ENCODE measurements around the gene UBE2E1.
"Not testable (repeated sequence)": the region's sequence is repeated elsewhere in the genome, so short reads cannot be mapped to it uniquely, and the experiment has no call there.

Gene UBE2E1

DNA sequence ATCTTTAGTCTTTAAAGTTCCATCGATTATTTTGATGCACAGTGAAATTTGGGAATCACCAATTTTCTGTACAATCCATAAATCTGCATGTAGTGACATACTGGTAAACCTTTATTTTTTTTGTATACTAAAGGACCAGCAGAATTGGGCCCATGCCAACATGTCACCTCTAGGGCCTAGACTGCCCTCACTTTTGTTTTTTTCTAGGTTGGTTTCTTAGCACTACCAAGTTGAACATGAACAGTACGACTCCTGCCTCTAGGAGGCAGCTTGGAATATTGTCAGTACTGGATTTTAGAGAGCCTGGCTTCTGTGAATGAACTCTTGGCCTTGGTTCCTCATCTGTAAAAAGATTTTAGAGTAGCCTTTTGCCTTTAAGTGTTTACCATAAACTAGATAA lies 78.7 kb downstream of the UBE2E1 start:
- no peak for DNase-seq

DNA sequence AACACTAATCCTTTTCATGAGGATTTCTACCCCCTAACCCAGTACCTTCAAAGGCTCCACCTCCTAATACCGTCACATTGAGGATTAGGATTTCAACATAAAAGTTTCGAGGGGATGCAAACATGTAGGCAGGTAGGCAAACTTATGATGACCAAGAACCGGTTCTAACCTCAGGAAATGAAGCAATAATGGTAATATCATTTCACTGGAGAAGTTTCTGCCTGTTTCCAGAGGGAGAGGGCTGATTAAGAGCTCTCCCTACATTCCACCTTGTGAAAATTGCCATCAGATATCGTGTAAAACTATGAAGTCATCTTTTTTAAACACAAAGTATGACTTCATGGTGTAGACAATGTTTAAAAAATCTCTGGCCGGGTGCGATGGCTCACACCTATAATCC lies 79.5 kb downstream of the UBE2E1 start:
- DNase-seq, result no peak

DNA sequence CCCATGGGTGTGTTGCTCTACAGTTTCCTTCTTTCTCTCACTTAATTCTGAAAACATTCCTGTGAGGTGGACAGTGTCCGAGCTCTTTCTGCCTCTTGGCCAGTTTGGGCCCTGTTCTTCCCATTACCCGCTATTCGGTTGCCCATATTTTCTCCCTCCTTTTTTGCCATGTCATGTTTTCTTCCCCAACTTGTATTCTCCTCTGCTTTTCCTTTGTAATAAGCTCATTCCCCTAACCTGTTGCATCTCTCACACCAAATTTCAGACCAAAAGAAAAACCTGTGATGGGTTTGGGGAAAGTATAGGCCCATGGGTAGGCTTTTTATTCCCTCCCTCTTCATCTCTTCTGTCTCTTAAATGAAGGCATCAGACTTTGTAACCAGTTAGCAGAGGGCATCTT lies 80.6 kb downstream of the UBE2E1 start:
- no peak for DNase-seq

DNA sequence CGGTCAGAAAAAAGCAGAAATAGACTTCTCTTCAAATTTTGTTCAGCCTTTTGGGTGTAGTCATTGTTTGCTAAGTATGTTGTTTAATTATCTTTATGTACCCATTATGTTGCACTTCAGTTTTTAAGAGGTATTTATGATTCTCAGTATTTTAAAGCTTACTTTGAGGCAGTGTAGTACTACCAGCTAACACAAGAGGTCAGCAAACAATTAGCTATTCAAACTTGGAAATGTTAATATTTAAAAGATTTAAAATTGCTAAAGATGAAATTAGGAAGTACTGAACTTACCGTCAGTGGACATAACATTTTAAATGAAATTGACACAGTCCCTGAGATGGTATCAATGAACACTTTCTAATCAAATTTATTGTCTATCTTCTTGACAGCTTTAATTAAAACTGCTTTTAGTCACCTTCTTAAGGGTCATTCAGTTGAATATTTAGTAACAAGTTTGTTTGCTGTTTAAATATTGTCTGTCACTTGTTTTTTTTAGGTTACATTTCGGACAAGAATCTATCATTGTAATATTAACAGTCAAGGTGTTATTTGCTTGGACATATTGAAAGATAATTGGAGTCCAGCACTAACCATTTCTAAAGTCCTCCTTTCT lies 83.0 kb downstream of the UBE2E1 start:
- DNase-seq, result peak; percentile 48

DNA sequence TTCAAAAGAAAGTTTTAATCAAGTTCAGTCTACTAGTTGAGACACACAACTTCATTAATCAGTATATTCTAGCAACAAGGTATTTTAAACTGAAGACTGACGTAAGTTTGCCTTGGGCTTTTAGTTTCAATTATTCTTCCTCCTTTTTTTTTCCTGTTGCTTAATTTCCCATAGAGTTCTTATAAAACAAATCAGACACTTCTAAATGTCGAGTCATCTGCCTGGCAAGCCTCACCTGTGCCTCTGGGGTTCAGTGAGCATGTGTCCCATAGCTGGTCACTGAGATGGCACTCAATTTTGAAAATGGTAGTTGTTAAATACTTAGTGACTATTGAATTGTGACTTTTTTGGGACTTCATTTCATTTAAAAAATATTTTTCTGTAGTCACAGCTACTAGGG lies 83.6 kb downstream of the UBE2E1 start:
- no peak for DNase-seq

DNA sequence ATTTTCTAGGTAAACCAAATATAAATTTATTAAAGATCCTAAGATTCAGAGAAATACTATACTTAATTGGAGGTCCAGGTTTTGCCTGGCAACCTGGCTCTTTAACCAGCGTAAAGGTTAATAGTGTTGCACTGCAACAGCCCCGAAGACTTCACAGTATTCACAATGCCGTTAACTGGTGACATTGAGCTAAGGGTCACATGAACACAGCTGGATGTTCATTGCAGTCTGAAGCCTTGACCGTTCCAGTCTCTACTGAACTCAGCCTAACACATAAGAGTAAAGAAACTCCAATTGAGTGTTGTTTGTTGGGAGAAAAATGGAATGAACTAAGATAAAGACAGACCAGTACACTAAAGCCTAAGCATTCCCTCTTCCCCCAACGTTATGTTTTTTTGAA lies 84.2 kb downstream of the UBE2E1 start:
- DNase-seq, result no peak

DNA sequence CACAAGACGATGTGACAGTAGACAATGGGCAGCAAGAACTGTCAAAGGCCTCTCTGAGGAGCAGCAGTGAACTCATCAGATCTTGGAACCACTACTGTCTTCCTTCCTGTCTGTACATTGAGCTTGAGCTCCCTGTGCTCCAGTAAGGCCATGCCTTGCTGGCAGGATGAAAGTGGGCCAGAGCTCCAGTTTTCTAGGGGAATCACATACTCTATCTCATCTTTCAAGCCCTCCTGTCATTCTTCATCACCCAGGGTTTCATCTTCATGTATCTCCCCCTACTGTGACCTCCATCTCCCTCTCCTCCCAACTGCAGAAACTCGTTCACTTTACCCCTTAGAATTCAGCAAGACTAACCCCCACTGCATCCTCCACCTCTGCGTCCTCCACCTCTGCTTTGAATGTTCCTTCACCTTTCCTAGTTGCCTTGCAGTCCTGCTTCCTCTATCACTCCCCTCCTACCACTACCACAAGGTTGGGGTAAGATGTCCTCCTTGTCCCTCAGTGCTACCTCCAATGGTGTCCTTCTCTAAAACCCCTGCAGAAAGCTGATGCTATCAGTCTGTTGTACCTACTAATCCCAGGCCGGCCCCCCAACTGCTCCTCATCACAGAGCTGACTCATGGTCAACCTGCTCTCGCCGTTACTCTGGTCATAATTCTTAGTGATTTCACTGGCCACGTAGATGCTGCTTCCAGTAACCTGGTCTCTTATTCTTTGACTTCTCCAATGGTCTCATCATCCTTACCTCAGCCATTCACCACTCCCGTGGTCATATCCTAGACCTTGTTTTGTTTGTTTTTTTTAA lies 88.7 kb downstream of the UBE2E1 start:
- no peak for DNase-seq

DNA sequence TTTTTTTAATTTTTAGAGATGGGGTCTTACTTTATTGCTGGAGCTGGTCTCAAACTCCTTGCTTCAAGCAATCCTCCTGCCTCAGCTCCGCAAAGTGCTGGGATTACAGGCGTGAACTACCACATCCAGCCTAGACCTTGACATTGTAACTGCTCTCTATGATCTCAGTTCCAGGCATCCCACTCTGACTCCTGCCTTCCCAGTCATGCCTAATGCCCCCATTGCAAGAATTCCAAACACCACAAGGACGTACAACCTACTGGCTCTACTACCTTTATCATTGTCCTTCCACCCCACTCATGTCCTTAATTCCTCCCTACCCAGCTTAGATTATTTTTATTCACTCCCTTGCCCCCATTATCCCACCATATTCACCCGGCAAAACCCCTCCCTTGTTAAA lies 89.4 kb downstream of the UBE2E1 start:
- DNase-seq, result no peak

DNA sequence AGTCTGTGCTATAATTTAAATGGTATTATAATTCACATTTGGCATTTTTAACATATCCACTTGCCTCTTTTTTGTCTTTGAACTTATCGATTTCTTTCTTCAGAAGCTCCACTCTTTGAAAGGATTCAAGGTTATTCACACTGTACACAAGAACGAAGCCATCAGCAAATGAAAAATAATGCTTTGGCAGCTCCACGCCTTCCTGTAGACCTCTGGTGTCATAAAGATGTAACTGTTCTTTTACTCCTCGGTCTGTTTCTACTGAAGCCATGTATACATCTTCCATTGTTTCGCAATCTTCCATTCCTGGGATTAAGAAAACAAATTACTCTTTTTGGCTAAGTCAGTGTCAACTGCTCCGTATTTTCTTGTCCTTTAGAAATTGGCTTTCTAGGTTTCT lies 95.0 kb downstream of the UBE2E1 start:
- no peak for DNase-seq

DNA sequence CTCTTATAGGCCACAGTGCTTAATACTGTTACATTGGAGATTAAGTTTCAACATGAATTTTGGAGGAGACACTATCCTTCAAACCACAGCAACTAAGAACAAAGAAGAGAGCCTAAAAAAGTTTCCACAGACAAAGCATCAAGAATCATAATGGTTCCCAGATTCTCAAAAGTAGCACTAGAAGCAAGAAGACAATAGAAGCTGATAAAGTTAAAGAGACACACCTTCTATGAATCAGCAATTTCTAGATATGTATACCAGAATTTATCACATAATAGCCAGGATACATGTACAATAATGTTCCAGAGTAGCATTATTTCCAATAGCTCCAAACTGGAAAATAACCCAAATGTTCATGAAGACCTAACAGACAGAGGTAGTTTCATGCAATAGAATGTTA lies 98.8 kb downstream of the UBE2E1 start:
- DNase-seq, result no peak

DNA sequence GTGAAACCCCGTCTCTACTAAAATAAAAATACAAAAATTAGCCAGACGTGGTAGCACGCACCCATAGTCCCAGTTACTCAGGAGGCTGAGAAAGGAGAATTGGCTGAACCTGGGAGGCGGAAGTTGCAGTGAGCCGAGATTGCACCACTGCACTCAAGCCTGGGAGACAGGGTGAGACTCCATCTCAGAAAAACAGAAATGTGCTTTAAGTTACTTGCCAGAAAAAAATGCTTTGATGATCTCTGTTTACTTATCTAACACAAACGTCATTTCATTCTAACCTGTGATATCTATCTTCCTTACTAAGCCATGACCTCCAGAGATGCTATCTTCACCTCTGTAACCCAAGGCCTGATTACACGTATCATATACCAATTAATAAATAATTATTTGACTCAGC lies 103.6 kb downstream of the UBE2E1 start:
- no peak for DNase-seq

DNA sequence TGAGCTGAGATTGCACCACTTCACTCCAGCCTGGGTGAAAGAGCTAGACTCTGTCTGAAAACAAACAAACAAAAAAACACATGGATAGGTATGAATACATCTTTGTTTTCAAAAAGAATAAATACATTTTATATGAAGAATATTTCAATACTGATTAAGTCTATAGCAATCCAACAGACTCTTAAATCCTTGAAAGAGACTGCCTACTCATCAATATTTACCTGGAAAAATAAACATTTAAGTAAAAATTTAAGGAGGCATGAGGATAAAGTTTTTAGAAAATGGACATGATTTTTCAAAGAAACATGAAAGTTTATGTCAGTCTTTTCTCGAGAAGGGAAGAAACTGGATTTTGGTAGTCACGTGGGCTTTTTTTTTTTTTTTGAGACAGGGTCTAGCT lies 105.6 kb downstream of the UBE2E1 start:
- DNase-seq, result no peak

DNA sequence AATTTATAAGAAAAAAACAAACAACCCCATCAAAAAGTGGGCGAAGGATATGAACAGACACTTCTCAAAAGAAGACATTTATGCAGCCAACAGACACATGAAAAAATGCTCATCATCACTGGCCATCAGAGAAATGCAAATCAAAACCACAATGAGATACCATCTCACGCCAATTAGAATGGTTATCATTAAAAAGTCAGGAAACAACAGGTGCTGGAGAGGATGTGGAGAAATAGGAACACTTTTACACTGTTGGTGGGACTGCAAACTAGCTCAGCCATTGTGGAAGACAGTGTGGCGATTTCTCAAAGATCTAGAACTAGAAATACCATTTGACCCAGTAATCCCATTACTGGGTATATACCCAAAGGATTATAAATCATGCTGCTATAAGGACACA lies 106.6 kb downstream of the UBE2E1 start:
- DNase-seq, result not testable (repeated sequence)

DNA sequence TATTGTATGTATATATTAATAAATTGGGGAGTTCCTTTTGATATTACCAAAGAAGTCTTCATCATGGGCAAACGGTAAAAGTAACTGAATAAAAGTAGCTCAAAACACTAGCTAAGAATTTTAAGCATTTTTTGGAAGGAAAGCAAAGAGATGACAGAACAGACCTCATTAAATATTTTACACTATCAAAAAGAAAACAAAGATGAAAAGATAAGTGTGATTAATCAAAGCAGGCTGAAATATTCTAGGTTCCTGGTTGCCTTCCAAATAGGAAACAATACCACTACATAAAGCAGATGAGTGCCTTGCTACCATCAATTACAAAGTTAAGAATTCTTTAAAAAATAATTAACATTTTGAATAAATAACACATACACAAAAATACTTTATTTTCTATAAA lies 107.4 kb downstream of the UBE2E1 start:
- no peak for DNase-seq

DNA sequence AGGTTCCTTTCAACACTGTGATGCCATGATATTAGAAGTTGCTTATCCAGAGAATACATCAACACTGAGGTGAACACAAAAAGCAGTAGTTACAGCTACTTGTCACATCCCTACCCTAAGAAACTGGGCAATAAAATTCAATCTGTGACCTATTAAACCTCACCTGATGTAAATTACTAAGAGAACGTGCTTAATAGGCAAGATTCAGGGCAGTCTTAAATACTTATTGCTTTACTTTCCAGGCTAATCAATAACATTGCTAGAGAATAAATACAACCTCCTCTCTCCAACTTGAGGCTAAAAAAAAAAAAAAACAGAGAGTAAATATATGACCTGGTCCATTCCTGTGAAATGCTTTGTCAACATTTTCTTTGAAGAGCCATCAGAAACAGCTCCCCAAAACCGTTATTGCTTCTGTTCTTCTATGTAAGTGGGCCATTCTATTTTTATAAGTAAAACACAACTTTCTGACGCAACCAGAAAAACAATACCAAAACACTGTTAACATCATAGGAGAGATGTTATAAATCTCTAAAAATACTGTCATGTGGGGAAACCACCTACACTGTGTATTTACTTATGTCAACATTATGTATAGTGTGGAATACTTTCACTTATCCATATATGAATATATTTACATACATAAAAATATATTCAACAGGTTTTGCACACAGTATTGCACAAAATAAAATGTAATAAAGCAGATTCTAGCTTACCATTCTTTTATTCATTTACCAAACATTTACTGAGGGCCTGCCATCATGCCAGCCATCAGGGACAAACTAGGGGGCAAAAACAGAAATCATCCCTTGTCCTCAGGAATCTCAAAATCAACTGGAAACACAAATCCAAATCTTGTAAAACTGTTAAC lies 108.4 kb downstream of the UBE2E1 start:
- no peak for DNase-seq

DNA sequence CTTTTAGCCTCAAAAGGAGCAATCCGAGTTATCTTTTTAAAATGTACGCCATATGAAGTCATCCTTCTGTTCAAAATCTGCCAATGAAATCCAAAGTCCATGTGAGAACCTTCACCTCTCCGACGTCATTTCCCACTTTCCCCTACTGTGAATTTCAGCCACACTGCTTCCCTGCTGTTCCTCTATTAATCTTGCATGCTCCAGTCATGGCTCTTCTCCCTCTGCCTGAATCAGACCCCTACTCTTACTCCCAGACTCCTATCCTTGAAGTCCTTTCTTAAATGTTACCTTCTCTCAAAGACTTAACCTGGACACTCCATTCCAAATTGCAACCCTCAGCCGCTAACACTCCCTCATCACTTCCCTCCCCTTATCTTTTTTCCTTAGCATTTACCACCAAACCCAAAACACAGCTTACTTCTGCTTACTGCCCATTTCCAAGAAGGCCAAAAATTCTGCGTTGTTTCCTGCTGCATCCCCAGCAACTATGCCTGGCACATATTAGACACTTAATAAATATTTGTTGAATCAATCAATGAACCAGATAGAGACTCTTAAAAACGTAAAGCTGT lies 109.9 kb downstream of the UBE2E1 start:
- DNase-seq, result no peak

DNA sequence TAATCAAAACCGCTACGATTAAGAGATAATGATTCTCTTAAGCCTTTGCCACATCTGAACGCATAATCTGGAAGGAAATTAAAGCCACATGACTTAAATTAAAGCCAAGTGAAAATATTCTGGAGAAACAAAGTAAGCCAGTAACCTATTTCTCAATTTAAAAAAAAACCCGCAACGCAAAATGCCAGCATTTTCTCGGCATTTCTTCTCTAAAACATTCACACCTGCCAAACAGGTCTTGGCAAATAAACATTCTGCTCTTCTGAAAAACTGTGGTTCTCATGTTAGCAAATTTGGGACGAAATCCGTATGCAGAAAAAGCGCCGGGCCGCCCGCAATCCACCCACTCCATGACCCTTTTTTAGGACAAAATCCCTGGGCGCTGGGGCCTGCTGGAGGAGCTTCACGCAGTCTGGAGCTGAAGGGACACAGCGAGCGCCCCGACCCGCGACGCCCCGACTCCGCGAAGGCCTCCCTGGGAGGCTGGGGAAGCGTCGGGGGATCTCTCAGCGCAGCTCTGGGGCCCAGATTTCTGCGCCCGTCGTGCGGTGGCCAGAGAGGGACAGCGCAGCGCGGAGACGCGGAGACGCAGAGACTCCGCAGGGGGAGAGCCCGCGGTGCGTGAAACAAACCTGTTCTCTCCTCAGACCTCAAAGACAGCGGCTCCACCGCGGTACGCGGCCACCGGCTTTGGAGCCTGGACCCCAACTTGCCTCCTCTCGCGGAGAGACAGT lies 110.6 kb downstream of the UBE2E1 start:
- no peak for DNase-seq

DNA sequence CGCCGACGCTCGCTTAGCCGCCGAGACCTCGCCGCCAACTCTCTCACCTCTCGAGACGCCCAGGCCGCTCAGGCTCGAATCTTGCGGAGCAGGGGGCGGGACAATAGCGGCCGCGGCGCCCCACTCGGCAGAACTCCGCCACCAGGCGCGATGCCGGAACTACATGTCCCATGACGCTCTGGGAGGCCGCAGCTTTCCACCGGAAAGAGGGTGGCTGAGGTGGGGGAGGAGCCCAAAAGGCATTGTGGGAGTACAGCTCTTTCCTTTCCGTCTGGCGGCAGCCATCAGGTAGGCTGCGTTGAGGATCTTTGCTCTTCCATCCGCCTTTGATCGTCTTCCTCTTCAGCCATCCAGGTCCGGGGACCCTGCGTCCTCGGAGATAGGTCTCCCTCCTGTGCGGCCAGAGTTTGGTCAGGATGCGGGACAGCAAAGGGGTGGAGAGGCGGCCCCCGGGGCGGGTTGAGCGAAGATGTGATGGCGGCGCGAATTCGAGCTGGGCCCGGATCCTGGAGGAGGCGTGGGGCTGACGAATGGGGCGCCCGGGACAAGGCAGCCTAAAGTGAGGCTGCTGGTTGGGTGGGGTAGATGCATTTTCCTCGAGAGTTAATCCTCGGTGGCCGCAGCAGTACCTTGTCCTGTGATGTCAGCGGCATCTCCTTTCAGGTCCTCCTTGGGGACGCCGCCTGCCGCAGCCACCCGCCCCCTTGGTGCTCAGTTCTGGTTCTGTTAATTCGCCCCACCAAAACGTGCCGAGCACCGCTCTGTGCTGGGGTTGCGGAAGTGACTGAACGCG lies 111.3 kb downstream of the UBE2E1 start, which contains the start of the genes NKIRAS1 and RPL15:
Gene NKIRAS1, minus strand, starts transcription at position 105 of the 793 bp plus-strand sequence. CDS start 6,086 bp downstream, outside the sequence.
Gene RPL15, plus strand, starts transcription at position 247 of the 793 bp plus-strand sequence. CDS start 728 bp downstream, outside the sequence.
- DNase-seq, result peak; percentile 98

DNA sequence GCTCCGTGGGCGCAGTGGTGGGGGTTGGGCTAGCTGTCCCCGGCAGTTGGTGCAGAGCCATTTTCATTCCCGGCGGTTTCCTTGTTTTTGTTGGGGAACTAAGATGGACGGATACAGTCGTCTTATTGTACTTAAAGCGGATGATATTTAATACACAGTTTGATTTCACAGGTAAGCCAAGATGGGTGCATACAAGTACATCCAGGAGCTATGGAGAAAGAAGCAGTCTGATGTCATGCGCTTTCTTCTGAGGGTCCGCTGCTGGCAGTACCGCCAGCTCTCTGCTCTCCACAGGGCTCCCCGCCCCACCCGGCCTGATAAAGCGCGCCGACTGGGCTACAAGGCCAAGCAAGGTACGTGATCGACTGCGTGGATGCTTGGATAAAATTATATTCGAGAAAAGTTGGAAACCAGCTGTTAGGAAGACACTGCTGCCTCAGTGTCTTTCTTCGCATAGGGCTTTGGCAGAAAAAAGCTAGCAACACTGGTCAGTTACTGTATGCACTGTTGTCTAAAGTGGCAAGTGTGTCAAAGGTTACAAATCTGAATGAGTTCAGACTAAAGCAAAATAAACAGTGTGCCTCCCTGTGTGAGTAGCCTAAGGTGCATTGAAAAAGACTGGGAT lies 112.0 kb downstream of the UBE2E1 start:
- peak; percentile 48 for DNase-seq

DNA sequence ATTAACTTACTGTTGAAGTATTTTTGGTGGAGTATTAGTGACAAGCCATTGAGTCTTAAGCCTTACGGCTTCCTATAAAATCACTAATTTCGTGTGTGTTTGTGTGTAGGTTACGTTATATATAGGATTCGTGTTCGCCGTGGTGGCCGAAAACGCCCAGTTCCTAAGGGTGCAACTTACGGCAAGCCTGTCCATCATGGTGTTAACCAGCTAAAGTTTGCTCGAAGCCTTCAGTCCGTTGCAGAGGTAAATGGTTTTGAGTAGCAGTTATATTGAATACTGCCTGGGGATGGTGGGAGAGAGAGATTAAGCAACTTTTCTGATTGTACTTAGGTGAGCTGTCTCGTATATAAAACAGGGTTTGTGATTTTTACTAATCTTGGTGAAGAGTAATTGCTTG lies 112.6 kb downstream of the UBE2E1 start:
- not testable (repeated sequence) for DNase-seq

DNA sequence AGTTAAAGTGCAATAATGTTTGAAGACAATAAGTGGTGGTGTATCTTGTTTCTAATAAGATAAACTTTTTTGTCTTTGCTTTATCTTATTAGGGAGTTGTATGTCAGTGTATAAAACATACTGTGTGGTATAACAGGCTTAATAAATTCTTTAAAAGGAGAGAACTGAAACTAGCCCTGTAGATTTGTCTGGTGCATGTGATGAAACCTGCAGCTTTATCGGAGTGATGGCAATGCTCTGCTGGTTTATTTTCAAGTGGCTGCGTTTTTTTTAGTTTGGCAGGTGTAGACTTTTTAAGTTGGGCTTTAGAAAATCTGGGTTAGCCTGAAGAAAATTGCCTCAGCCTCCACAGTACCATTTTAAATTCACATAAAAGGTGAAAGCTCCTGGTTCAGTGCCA lies 113.9 kb downstream of the UBE2E1 start:
- no peak for DNase-seq

Data from midbrain (tissue), 1 donor.